RWPE2 (cell line): ENCODE measurements around the gene C2orf42.
"Not testable (repeated sequence)": the region's sequence is repeated elsewhere in the genome, so short reads cannot be mapped to it uniquely, and the experiment has no call there.

ENCODE experiments used
- ATAC-seq: fragments of 200-7000 bp; cut with Tn5 transposase; 3 replicates; pipeline ENCODE4 v1.9.1; 2021; ENCODE audit warnings: low read depth
- DNase-seq: peaks from one replicate; pipeline ENCODE4 v3.0.0-alpha.2; 2020; ENCODE audit warnings: low spot score
- H3K27ac ChIP-seq: fragments of 450-650 bp; 2 replicates; pipeline ENCODE4 v1.5.1; 2017; ENCODE audit warnings: mild to moderate bottlenecking; ENCODE audit not compliant: poor library complexity, severe bottlenecking
- H3K27me3 ChIP-seq: fragments of 250-450 bp; sonication (Bioruptor Pico); 2 replicates; pipeline ENCODE4 v1.5.1; 2021; ENCODE audit warnings: mild to moderate bottlenecking, moderate library complexity; ENCODE audit not compliant: insufficient read depth, poor library complexity, severe bottlenecking
- H3K36me3 ChIP-seq: fragments of 250-450 bp; sonication (Bioruptor Pico); 2 replicates; pipeline ENCODE4 v1.5.1; 2020; ENCODE audit warnings: low read depth, mild to moderate bottlenecking, moderate library complexity
- H3K4me1 ChIP-seq: fragments of 250-450 bp; sonication (Bioruptor Pico); 2 replicates; pipeline ENCODE4 v1.5.1; 2021; ENCODE audit warnings: mild to moderate bottlenecking, moderate library complexity; ENCODE audit not compliant: insufficient read depth, poor library complexity, severe bottlenecking
- H3K4me3 ChIP-seq: fragments of 250-450 bp; sonication (Bioruptor Pico); 2 replicates; pipeline ENCODE4 v1.5.1; 2021; ENCODE audit warnings: mild to moderate bottlenecking, moderate library complexity; ENCODE audit not compliant: severe bottlenecking
- H3K9me3 ChIP-seq: fragments of 250-450 bp; sonication (Bioruptor Pico); 2 replicates; pipeline ENCODE4 v1.5.1; 2021; ENCODE audit warnings: mild to moderate bottlenecking, moderate library complexity; ENCODE audit not compliant: severe bottlenecking
- TF ChIP-seq, protein P1 (sequence below): fragments of 450-650 bp; IDR thresholded peaks from one replicate; pipeline ENCODE4 v1.5.1; 2017; ENCODE audit warnings: mild to moderate bottlenecking, moderate library complexity; ENCODE audit not compliant: poor library complexity, severe bottlenecking

C2orf42 gene

DNA sequence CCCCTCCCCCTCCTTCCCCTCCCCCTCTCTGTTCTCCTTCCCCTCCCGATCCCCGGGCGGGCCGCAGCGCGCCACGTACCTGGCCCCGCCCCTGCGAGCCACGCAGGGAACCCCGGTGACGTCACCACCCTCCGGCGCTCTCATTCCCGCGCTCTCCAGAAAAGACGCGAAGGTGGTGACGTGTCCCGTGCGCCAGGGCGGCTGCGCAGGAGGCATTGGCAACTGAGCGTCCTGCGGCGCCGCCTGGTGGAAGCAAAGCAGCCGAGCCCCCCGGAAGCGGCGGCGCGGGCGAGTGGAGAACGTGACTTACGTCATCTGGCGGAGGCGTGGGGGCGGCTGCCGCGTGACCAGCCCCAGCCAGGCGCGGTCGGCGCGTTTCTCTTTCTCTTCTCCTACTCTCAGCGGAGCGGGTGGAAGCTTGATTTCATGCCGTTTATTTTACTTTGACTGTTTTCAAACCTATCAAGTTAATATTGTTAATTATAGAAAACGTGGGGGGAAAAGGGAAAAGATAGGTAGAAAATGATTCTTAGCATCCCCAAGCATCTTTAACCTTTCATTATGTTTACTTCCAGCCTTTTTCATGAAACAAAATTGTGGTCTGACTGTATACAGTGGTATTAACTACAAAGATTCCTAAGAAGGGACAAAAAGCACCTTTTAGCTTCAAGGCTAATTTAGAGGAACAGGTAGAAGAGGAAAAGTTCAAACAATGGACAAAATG lies 48.1 kb downstream of the C2orf42 start:
- H3K4me1 ChIP-seq, result peaks cover 10% of the 10 kb centered on the region
- H3K4me3 ChIP-seq, result peak overlapping the region; percentile 46
- H3K27ac ChIP-seq, result peak overlapping the region; percentile 91
- H3K9me3 ChIP-seq, result no peaks in the 10 kb centered on the region
- DNase-seq, result peak; percentile 98
- no peaks in the 10 kb centered on the region for H3K27me3 ChIP-seq
- H3K36me3 ChIP-seq, result no peaks in the 10 kb centered on the region
- TF ChIP-seq, protein P1, sequence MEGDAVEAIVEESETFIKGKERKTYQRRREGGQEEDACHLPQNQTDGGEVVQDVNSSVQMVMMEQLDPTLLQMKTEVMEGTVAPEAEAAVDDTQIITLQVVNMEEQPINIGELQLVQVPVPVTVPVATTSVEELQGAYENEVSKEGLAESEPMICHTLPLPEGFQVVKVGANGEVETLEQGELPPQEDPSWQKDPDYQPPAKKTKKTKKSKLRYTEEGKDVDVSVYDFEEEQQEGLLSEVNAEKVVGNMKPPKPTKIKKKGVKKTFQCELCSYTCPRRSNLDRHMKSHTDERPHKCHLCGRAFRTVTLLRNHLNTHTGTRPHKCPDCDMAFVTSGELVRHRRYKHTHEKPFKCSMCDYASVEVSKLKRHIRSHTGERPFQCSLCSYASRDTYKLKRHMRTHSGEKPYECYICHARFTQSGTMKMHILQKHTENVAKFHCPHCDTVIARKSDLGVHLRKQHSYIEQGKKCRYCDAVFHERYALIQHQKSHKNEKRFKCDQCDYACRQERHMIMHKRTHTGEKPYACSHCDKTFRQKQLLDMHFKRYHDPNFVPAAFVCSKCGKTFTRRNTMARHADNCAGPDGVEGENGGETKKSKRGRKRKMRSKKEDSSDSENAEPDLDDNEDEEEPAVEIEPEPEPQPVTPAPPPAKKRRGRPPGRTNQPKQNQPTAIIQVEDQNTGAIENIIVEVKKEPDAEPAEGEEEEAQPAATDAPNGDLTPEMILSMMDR, result peak; percentile 99
- ATAC-seq, result peak; percentile 62

DNA sequence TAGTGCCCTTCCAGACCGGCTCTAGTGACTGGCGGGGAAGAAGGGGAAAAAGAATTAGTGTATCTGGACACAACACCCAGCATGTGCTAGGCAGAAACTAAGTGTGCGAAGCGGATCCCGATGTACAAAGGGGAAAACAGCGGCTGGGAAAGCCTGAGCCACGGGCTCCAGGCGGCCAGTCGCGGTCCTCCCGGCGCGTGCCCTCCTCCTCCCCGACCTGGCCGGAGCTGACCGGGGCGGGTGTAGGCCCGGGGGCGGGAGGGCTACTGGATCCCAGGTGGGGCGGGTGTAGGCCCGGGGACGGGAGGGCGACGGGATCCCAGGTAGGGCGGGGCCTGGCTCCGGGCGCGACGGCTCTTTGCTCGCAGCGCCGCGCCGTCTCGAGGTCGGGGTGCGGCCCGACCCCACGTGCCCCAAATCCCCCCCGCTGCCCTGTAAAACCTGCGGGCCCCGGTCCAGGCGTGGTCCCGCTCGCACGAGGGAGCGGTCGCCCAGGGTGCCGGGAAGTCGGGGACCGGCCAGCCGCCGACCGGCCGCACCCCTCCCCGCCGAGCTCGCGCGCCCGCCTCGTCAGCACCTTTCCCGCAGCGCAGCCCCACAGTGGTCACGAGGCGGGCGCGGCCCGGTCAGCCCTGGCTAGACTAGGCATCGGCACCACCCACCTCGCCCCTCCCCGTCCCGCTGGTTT lies 48.8 kb downstream of the C2orf42 start:
- no peak for DNase-seq
- TF ChIP-seq, protein P1, result no peak

DNA sequence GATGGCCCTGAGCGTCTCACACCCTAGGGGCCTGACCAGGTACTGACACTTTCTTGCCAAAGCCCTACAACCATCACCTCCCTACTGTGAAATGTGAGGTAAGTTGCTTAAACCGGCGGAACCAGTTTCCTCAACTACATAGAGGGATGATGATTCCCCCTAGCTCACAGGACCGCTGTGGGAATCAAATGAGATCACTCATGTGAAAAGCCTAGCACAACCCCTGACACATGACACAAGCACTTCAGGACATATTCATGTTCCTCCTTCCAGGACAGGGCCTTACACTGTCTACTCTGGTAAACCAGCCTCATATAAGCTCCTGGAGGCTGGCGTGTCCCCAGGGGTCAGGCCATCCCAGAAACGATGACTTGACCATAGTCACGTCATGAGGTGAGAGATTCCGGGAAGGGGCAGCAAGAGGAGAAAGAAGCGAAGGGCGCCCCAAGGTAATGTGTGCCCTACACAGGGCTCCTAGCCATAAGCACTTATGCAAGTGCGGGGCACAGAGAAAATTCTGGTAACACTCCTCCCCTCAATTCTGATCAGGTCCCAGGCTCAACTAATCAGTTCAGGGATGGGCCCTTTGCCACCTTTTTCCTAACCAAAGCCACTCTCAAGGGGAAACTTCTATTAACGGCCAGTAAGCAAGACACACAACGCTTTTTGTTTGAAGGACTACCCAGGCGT lies 49.5 kb downstream of the C2orf42 start:
- DNase-seq (peak; percentile 79), ATAC-seq (peak; percentile 59)
- peak overlapping the region; percentile 46 for H3K4me3 ChIP-seq
- H3K27me3 ChIP-seq, result no peaks in the 10 kb centered on the region
- H3K4me1 ChIP-seq, result peaks cover 12% of the 10 kb centered on the region
- no peaks in the 10 kb centered on the region for H3K36me3 ChIP-seq
- no peaks in the 10 kb centered on the region for H3K9me3 ChIP-seq
- TF ChIP-seq, protein P1, result peak; percentile 39
- peak overlapping the region; percentile 91 for H3K27ac ChIP-seq

More for the DNA sequence above, 48.8 kb downstream of the C2orf42 start:
- Histone ChIP-seq H3K27ac (peak overlapping the region; percentile 91), H3K9me3 (no peaks in the 10 kb centered on the region), H3K4me1 (peaks cover 10% of the 10 kb centered on the region), H3K36me3 (no peaks in the 10 kb centered on the region), H3K4me3 (peak overlapping the region; percentile 46), H3K27me3 (no peaks in the 10 kb centered on the region)
- peak; percentile 79 for ATAC-seq

DNA sequence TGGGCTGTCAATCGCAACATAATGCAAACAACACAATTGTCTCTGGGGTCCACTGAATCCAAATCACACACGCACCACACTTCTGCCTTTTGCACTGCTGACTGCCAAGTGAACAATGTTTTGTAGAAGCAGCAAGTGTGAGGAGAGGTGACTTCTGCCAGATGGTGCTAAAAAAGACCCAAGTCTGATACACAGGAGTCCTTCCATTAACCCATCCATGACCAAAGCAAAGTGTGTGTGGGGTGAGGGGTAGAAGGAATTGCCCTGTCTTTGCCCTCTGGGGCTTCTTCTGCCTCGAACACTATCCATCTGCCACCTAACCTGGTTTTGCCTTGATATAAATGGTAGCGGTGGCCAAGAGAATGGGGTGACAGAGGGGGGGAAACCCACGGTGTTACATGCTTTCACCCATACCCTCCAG lies 50.0 kb downstream of the C2orf42 start:
- Histone ChIP-seq H3K9me3 (no peaks in the 10 kb centered on the region), H3K36me3 (no peaks in the 10 kb centered on the region), H3K27ac (peak overlapping the region; percentile 91), H3K27me3 (no peaks in the 10 kb centered on the region), H3K4me1 (peaks cover 16% of the 10 kb centered on the region), H3K4me3 (no peak overlapping the region)
- DNase-seq (no peak), ATAC-seq (no peak)
- TF ChIP-seq, protein P1, result no peak

DNA sequence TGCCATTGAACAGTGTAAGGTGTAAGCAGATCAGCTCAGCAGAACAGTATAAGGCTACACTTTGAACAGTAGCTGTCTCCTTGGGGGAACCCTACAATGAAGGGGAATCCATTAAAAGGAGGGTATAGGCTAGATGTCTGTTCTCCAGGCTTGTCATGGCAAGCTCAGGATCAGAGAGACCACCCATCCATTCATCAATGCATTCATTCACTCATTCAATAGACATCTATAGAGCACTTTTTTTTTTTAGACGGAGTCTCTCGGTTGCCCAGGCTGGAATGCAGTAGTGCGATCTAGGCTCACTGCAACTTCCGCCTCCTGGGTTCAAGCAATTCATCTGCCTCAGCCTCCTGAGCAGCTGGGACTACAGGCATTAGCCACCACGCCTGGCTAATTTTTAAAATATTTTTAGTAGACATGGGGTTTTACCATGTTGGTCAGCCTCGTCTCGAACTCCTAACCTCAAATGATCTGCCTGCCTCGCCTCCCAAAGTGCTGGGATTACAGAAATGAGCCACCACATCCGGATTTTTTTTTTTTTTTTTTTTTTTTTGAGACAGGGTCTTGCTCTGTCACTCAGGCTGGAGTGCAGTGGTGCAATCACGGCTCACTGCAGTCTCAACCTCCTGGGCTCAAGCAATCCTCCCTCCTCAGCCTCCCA lies 56.4 kb downstream of the C2orf42 start:
- H3K9me3 ChIP-seq, H3K27ac ChIP-seq, H3K36me3 ChIP-seq, H3K4me3 ChIP-seq, ATAC-seq, DNase-seq, H3K27me3 ChIP-seq: not testable (repeated sequence)
- peaks cover 27% of the 10 kb centered on the region for H3K4me1 ChIP-seq
